K562 (cell line): Measurements from ENCODE around the gene RTL10. TPM values are rescaled to one million over a fixed set of nuclear protein-coding genes. Genes with fewer than 3 reads are reported as not detected.

Source experiments
- CBFA2T3 ChIP-seq: fragments of 450-650 bp; IDR thresholded peaks from 2 replicates; pipeline ENCODE4 v1.6.1; 2017
- CBX1 ChIP-seq: sonication (generic); IDR thresholded peaks from 2 replicates; pipeline ENCODE4 v1.6.1; 2016; ENCODE audit warnings: antibody characterized with exemption, low read depth, mild to moderate bottlenecking
- CREM ChIP-seq: IDR thresholded peaks from 2 replicates; pipeline ENCODE4 v1.6.1; 2014; ENCODE audit warnings: antibody characterized with exemption, low read depth
- MCM7 ChIP-seq, 2 experiments: fragments of 450-650 bp; IDR thresholded peaks; 2 replicates each; pipeline ENCODE4 v1.6.1; 2016 to 2018
- NFIC ChIP-seq: fragments of 450-650 bp; IDR thresholded peaks from 2 replicates; pipeline ENCODE4 v1.6.1; 2017; ENCODE audit warnings: mild to moderate bottlenecking, inconsistent platforms
- XRCC3 ChIP-seq: fragments of 450-650 bp; IDR thresholded peaks from 2 replicates; pipeline ENCODE4 v1.6.1; 2017; ENCODE audit warnings: mild to moderate bottlenecking, moderate library complexity
- ZEB2 ChIP-seq: fragments of 450-650 bp; IDR thresholded peaks from 2 replicates; pipeline ENCODE4 v1.6.1; 2016
- polyA plus RNA-seq, 8 experiments: library from polyadenylated mRNA; depleted of rRNA in 4 of 8; stranded (reverse) in 5 of 8; unstranded in 3 of 8; fragments of >200 nt; fragmentation: Nextera tagmentation in 2 of 8; fragmentation: Illumina TruSeq in 1 of 8; extraction: Ambion mirVana in 2 of 8; extraction: Trizol in 1 of 8; gene quantifications; 2 replicates each; pipeline versions ENCODE4 v1.2.1 to v1.2.3, GENCODE V29; 2011 to 2014; ENCODE audit warnings: inconsistent platforms in 1 of 8, missing spikeins in 1 of 8
- total RNA-seq, 7 experiments: library from RNA; depleted of rRNA in 6 of 7; stranded (reverse); fragments of >200 nt in 6 of 7; fragmentation: Illumina TruSeq in 2 of 7; extraction: Trizol in 2 of 7; gene quantifications; 2 replicates each; pipeline versions ENCODE4 v1.2.1 to v1.2.3, GENCODE V29; 2011 to 2021; ENCODE audit warnings: low replicate concordance in 1 of 7
- TF ChIP-seq, protein P1 (sequence below): fragments of 250-450 bp; sonication (Bioruptor Pico); IDR thresholded peaks from 2 replicates; pipeline ENCODE4 v1.4.0; 2020; ENCODE audit warnings: mild to moderate bottlenecking, moderate library complexity, borderline replicate concordance
- TF ChIP-seq, protein P2 (sequence below): fragments of 250-450 bp; sonication (Bioruptor Pico); IDR thresholded peaks from 2 replicates; pipeline ENCODE4 v1.4.0; 2020
- TF ChIP-seq, protein P3 (sequence below): fragments of 450-650 bp; conservative IDR thresholded peaks from 2 replicates; pipeline ENCODE4 v1.6.1; 2016; ENCODE audit warnings: missing genetic modification characterization, low read depth, mild to moderate bottlenecking, control low read depth, missing compliant biosample characterization

The RTL10 gene
- total and polyA plus RNA-seq, 9 of the 15 experiments (the other 6 are each of a cell fraction or from before 2014, with no cell fraction given) = 19.8 to 75.5 (median 32.5) TPM

DNA sequence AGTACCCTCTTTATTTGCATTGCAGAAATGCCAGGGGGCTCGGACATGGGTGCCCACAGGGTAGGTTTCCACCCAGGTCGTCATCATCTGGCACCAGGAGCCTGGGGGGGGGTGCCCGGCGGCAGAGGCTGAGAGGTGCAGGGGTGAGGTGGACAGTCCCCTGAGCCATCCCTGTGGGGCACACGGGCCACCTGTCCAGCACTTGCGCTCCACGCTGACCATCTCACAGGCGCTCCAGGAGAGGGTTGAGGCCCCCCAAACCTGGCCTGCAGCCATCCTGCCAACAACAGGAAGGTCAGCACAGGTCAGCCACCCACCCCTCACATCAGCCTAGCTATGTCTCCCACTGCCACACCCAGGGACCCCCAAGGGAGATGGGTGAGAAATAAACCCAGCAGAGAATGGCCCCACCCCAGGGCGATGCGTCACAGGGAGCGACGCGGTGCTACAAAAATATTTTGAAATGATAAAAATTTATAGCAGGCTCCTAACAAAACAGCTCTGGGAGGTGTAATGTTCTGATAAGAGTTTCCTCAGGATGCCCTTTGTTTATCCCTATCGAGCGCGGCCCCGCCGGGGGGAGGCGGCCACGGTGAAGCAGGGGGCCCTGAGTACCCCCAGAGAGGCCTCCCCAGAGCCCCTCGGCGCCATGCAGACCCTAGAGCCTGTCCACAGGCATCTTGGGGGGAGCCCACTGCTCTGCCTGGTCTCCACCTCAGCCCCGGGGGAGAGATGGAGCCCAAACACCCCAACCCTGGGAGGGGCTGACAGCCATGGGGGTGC, 21.0 kb upstream of the RTL10 start (continued):
- TF ChIP-seq, protein P1, sequence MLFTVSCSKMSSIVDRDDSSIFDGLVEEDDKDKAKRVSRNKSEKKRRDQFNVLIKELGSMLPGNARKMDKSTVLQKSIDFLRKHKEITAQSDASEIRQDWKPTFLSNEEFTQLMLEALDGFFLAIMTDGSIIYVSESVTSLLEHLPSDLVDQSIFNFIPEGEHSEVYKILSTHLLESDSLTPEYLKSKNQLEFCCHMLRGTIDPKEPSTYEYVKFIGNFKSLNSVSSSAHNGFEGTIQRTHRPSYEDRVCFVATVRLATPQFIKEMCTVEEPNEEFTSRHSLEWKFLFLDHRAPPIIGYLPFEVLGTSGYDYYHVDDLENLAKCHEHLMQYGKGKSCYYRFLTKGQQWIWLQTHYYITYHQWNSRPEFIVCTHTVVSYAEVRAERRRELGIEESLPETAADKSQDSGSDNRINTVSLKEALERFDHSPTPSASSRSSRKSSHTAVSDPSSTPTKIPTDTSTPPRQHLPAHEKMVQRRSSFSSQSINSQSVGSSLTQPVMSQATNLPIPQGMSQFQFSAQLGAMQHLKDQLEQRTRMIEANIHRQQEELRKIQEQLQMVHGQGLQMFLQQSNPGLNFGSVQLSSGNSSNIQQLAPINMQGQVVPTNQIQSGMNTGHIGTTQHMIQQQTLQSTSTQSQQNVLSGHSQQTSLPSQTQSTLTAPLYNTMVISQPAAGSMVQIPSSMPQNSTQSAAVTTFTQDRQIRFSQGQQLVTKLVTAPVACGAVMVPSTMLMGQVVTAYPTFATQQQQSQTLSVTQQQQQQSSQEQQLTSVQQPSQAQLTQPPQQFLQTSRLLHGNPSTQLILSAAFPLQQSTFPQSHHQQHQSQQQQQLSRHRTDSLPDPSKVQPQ (CRISPR knock-in tag) = no peak
- TF ChIP-seq CREM (peak; percentile 84), CBX1 (0 out of 2 replicates have a peak, but pooled peaks have one; percentile 46), MCM7 (IDR thresholded peaks at IDR 0.05) (no peak), NFIC (peak; percentile 22), ZEB2 (no peak), CBFA2T3 (0 out of 2 replicates have a peak, but pooled peaks have one; percentile 10), XRCC3 (no peak)
- TF ChIP-seq, protein P2, sequence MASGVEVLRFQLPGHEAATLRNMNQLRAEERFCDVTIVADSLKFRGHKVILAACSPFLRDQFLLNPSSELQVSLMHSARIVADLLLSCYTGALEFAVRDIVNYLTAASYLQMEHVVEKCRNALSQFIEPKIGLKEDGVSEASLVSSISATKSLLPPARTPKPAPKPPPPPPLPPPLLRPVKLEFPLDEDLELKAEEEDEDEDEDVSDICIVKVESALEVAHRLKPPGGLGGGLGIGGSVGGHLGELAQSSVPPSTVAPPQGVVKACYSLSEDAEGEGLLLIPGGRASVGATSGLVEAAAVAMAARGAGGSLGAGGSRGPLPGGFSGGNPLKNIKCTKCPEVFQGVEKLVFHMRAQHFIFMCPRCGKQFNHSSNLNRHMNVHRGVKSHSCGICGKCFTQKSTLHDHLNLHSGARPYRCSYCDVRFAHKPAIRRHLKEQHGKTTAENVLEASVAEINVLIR (CRISPR knock-in tag) = peak; percentile 22; the same call in 1 of the 2 replicates
- TF ChIP-seq, protein P3, sequence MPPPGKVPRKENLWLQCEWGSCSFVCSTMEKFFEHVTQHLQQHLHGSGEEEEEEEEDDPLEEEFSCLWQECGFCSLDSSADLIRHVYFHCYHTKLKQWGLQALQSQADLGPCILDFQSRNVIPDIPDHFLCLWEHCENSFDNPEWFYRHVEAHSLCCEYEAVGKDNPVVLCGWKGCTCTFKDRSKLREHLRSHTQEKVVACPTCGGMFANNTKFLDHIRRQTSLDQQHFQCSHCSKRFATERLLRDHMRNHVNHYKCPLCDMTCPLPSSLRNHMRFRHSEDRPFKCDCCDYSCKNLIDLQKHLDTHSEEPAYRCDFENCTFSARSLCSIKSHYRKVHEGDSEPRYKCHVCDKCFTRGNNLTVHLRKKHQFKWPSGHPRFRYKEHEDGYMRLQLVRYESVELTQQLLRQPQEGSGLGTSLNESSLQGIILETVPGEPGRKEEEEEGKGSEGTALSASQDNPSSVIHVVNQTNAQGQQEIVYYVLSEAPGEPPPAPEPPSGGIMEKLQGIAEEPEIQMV = no peak
